ENCODE data around the gene ACOT11.
"Not testable (repeated sequence)": the region's sequence is repeated elsewhere in the genome, so short reads cannot be mapped to it uniquely, and the experiment has no call there.

Gene ACOT11

DNA sequence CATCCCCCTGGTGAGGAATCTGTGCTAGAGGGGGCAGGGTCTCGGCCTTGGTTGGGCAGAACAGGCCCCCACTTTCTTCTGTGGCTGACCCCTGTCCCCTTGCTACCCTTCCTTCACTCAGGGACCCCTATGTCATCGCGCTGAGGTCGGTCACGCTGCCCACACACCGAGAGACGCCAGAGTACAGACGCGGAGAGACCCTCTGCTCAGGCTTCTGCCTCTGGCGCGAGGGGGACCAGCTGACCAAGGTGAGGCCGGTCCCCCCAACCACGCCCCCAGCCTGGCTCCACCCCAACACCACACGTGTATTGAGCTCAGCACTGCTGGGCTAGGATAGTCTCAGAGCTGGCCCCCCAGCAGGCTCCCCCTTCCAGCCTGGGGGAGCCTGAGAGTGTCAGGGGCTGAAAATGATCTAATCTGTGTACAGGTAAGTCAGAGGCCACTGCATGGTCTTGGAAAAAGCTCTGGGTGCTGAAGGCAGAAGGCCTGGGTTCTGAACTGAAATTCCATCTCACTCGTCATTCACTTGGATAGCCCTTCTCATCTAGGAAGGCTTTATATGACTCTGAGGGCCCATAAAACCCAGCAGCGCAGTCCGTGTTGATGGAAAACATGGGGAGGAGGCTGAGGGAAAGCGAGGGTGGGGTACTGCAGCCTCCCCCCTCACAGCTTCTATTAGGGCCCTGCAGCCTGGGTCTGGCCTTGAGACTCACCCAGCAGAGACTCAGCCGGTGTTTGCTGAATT lies 60.0 kb downstream of the ACOT11 start:
- in situ Hi-C loops (cut with MboI; ENCODE audit: low sequenced_read_pairs) = no loop called here

DNA sequence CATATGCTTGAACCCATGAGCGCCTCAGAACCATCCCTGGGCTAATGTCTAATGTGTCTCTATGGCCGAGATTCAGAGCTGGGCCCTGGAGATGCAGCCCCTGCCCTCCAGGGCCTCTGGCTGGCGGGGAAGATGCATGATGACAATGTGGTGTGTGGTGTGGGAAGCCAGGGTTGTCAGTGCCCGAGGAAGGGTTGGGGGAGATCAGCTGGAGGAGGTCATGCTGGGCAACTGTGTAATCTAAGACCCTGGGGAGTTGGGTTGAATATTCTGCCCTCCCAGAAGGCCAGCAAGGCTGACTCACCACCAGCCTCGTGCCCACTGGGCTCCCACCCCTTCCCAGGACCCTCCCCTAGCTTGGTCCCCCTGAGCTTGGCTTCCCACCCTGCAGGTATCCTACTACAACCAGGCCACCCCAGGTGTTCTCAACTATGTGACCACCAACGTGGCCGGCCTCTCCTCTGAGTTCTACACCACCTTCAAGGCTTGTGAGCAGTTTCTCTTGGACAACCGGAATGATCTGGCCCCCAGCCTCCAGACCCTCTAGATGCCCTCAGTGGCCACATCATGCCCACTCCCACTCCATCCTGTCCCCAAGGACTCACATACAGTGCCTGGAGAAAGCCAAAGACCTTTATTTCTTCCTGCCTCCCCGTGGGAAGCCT lies 60.7 kb downstream of the ACOT11 start:
- in situ Hi-C loops (cut with MboI; ENCODE audit: low sequenced_read_pairs) = no loop called here

DNA sequence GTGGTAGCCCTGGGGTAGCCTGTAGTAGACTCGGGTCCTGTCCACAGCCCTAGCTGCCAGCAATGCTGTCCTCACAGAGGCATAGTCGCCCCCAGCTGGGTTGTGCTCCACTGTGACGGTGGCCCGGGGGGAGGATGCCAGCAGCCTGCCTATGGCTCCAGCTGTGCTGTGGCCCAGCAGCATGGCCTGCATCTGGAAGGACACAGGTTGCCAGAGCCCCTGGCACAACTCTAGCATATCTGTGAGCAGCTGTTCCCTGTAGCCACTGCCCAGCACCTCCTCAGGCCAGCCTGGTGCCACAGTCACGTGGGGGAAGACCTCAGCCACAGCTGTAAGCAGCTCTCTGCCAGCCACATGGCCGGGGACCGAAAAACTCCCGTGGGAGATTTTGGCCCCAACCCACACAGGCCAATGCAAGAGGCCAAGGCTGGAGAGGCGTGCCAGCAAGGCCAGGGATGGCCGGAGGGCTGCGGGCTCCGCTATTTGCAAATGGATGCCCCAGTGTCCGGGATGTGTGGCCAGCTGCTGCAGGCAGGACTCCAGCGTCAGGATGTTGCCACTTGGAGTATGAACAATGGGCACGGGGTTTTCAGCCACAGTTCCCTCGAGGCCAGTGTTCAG lies 61.4 kb downstream of the ACOT11 start:
- in situ Hi-C loops (cut with MboI; ENCODE audit: low sequenced_read_pairs) = no loop called here

DNA sequence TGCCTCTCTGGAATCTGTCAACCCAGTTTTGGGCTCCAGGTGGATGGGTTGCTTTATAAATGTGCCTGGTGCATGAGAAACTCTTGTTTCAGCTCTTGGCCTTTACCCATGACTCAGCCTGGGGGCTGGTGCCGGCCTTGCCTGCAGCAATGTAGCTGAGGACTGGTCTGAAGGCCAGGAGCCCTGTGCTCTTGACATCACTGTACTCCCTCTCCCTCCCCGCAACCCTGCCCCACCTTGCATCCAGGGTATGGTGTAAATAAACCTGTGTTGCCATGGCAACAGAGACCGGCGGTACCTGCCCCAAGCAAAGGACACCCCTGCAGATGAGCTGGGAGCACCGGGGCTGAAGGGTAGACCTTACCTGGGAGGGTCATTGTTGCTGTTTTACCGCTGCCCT lies 62.0 kb downstream of the ACOT11 start:
- in situ Hi-C loops (cut with MboI; ENCODE audit: low sequenced_read_pairs) = no loop called here

DNA sequence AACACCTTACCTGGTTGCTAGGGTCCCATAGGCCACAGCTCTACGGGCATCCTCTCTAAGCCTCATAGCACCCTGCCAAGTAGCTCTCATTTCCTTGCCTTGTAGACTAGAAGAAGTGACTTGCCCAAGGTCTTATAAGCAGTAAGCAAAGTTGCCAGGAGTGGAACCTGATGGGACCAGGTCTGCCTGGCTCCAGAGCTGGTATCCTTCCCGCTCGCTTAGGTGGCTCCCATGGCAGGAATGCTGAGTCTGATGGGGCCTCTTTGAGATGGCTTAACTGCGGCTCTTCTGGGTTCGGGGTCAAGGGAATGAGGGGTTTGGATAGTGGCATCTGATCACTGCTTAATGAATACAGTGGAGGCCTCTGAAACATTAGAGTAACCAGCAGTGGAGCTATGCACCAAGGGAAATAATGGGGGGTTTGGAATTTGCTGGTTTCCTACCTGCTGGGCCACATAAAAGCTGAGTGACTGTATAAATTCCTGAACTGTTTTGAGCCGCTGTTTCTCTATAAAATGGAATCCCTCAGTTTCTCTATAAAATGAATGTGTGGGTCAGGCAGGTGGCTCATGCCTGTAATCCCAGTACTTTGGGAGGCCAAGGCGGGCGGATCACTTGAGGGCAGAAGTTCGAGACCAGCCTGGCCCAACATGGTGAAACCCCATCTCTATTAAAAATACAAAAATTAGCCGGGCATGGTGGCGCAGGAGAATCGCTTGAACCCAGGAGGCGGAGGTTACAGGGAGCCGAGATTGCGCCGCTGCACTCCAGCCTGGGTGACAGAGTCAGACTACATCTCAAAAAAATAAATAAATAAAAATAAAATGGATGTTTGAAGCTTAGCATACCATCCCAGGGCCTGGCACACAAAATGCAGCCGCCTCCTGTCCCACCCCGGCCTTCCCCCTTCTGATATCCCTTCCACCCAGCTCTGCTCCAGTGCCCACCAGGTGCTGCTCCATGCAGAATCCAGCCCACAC lies 62.9 kb downstream of the ACOT11 start:
- in situ Hi-C loops (cut with MboI; ENCODE audit: low sequenced_read_pairs) = no loop called here

DNA sequence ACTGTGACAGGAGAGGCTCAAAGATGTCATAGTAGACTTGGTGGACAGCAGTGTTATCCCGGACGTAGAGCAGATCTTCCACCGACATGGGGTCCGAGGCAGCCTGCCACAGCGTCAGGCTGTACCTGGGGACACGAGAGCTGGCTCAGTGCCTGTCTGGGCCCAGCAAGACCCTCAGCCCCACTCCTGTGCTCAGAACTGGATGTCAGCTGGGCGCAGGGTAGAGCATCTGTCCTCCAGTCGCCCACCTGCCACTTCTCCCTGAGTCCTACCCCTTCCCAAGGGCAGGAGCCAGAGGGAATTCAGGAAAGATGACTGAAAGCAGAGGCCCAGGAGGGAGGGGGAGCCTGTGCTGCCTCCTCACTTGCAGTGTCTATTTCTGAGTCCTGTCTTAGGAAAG lies 63.6 kb downstream of the ACOT11 start:
- in situ Hi-C loops (cut with MboI; ENCODE audit: low sequenced_read_pairs) = no loop called here

DNA sequence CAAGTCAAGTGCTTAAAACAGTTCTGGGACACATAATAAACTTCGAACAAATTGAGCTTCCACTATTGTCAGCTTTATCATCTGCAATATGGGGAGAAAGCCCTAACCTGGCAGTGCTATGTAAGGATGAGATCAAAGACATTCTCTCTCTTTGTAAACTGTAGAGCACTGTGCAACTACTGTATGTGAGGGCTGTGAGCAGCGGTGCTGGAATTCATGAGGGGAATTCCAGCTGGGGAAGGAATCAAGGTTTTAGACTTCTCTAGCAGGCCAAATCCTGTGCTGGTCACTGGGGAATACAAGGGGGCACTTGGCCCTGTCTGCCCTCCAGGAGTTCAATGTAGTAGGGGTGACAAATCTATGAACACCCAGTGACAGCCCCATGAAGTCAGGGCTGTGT lies 66.0 kb downstream of the ACOT11 start:
- in situ Hi-C loops (cut with MboI; ENCODE audit: low sequenced_read_pairs) = no loop called here

DNA sequence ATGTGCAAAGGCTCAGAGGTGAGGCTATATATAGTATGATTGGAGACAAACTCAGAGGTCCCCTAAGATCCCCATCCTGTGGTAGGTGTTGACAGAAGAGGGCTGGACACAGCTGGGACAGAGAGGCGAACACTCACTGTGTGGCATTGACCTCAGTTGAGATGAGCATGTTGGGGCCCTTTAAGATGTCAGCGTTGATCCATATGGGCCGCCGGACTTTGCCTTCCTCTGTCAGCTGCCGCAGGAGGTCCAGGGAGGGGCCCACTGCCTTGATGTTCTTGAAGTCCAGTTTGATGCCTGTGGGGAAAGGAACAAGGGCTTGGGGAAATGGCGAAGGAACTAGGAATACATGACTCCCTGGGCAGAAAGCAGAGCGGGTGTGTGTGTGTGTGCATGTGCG lies 66.5 kb downstream of the ACOT11 start:
- in situ Hi-C loops (cut with MboI; ENCODE audit: low sequenced_read_pairs) = no loop called here

DNA sequence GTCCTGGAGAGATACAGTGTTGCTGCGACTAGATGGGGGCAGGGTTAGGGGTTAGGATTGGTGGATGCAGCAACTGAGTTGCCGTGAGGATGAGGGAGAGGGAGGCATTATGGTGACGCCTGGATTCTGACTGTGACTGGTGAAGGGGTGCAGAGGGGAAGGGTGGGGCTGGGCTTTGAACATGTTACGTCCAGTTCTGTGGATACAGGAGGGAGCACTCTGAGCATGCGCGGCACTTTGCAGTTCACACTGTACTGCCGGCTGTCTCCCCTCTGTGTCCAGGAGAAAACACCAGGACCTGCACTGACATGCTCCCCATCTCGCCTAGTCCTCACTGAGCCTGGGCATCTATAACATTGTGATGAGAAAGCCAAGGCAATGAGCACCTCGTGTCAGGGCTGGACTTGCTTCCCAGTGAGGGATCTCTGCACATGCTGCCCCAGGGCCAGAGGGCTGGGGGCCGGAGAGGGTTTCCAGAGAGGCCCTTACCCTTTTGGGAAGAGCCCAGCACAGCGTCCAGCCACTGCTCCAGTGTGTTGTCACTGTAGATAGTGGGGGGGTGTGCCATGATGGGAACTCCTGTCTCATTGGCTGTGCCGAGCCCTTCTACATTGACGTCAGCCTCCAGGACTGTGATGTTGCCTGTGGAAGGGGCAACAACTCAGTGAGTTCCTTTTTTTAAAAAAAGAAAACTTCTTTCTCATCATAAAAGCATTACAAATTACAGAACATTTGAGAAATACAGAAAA lies 67.7 kb downstream of the ACOT11 start:
- in situ Hi-C loops (cut with MboI; ENCODE audit: low sequenced_read_pairs) = no loop called here

DNA sequence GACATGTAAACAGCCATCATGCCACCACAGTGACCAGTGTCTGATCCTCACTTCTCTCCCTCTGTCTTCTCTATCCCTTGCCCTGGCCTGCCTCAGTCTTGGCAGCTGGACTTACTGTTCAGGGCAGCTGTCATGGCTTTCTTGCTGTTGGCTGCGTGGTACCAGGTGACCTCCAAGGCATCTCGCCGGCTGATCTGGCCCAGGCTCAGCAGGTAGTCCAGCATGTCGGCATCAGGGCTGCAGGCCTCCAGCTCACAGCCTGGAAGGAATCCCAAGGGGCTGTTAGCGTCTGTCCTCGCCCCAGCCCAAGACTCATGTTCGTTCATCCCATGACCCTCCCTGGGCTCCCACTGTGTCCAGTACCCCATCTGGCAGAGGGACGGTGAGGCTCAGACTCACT lies 71.7 kb downstream of the ACOT11 start:
- in situ Hi-C loops (cut with MboI; ENCODE audit: low sequenced_read_pairs) = no loop called here

DNA sequence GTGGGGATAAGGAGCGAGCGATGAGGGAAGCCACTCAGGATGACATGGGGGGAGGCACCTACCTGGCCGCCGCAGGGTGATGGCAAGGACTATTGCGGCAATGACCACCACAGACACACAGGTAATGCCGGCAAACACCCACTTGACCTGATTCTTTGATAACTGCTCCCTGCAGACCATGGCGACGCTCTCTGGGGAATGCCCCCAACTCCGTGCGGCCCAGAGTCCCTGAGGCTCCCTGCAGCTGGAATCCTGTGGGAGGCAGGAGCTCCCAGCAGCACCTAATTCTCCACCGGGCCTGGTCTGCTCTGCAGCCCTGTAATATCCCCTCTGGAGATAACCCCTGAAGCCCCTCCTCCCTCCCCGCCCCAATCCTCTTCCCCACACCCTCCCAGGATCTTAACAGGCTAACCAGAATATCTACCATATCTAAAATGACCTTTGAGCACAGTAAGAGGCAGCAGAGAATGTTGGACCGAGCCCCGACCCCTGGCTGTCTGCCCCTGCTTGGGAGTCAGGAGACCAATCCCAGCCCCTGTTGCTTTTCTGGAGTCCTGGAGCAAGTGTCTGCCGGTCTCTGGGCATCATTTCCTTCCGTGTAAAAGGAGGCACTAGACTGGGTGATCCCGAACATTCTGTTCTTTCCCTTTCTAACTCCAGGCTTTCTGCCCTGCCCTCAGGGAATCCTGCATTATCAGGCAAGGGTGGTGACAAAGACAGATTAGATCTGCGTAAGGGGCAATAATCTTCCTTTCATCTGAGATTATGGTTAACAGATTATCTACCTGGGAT lies 75.4 kb downstream of the ACOT11 start, which contains the start of gene FAM151A:
TSS of gene FAM151A (minus strand) at position 310 of the 792 bp plus-strand sequence. CDS start at position 180, 130 bp downstream.
- in situ Hi-C loops (cut with MboI; ENCODE audit: low sequenced_read_pairs) = no loop called here

DNA sequence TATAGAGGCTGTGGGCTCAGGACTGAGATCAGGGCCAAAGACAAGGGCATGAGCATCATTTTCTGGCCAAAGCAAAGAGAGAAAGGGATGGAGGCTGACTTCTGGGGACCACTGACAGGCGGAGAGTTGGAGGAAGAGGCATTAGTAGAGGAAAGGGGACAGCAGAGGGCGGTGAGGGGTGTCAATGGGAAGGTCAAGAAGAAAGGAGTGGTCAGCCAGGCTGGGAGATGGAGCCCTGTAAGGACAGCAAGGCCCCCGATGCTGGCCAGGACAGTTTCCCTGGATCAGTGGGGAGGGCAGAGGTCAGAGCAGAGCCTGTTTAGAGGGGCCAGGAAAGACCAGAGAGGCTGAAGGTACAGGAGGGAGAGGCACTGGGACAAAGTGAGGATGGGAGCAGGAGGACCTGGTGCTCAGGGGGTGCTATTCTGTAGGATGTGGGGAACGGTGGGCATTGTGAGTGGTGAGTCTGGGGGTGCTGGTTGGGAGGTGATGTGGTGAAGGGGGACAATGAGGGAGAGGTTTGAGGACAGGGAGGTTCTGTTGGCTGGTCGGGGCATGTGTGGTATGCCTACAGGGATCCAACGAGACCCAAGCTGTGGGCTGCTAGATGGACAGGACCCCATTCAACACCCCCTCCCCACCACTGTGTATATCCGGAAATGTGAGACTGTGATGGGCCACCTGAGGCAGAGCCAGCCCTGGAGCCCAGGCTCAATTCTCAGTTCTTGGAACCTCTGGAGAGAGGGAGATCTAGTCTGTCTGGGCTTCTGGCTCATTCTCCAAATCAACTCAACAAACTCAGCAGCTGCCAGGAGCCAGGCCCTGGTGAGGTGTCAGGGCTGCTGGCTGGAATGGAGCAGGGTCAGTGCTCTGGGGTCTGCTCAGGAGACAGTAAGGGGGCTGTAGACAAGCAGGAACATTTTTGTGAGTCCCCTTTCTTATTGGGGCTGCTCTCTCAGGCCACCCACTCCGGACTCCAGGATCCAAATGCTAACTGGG lies 76.7 kb downstream of the ACOT11 start:
- in situ Hi-C loops (cut with MboI; ENCODE audit: low sequenced_read_pairs) = no loop called here

DNA sequence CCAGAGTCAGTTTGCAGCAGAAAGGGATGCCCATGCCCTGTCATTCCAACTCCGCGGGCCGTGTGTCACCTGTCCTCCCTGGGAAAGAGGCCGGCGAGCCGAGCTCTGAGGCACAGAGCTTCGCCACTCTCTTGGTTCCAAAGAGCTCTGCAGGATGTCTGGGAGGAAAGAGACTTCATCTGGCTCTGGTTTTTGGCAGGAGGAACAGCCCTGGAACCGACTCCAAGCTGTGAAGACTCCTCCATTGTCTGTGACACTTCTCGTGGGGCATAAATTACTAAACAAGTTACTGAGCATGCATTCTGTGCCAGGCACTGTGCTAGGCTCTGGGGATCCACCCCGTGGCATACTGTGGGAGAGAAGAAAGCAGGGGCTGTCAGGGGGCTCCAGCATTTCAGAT lies 79.2 kb downstream of the ACOT11 start:
- in situ Hi-C loops (cut with MboI; ENCODE audit: low sequenced_read_pairs) = no loop called here

DNA sequence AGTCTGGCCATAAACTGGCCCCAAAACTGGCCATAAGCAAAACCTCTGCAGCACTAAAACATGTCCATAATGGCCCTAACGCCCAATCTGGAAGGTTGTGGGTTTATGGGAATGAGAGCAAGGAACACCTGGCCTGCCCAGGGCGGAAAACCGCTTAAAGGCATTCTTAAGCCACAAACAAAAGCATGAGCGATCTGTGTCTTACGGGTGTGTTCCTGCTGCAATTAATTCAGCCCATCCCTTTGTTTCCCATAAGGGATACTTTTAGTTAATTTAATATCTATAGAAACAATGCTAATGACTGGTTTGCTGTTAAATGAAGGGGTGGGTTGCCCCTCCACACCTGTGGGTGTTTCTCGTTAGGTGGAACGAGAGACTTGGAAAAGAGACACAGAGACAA lies 87.8 kb downstream of the ACOT11 start:
- in situ Hi-C loops (cut with MboI; ENCODE audit: low sequenced_read_pairs) = not testable (repeated sequence)

DNA sequence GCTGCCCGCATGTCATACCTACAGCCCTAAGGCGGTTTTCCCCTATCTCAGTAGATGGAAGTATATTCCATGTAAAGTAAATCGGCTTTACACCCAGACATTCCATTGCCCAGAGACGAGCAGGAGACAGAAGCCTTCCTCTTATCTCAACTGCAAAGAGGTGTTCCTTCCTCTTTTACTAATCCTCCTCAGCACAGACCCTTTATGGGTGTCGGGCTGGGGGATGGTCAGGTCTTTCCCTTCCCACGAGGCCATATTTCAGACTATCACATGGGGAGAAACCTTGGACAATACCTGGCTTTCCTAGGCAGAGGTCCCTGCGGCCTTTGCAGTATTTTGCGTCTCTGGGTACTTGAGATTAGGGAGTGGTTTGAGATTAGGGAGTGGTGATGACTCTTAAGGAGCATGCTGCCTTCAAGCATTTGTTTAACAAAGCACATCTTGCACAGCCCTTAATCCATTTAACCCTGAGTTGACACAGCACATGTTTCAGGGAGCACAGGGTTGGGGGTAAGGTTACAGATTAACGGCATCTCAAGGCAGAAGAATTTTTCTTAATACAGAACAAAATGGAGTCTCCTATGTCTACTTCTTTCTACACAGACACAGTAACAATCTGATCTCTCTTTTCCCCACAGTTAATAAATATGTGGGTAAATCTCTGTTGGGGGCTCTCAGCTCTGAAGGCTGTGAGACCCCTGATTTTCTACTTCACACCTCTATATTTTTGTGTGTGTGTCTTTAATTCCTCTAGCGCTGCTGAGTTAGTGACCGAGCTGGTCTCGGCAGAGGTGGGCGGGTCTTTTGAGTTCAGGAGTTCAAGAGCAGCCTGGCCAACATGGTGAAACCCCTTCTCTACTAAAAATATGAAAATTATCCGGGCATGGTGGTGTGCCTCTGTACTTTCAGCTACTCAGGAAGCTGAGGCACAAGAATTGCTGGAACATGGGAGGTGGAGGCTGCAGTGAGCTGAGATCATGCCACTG lies 88.7 kb downstream of the ACOT11 start:
- in situ Hi-C loops (cut with MboI; ENCODE audit: low sequenced_read_pairs) = not testable (repeated sequence)

DNA sequence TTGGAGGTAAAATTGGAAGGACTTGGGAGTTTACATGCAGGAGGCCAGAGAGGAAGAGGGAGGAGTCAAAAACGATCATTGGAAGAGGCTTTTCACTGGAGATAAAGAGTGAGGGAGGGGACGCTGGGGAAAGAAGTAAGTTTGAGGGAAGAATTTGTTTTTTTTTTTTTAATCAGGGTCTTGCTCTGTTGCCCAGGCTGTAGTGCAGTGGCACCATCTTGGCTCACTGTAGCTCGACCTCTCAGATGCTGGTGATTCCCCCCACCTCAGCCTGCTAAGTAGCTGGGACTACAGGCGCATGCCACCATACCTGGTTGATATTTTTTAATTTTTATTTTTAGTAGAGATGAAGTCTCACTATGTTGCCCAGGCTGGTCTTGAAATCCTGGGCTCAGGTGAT lies 92.3 kb downstream of the ACOT11 start:
- in situ Hi-C loops (cut with MboI; ENCODE audit: low sequenced_read_pairs) = no loop called here
